Limb (tissue), 2 donors: Measurements from ENCODE around the gene SETMAR.
"Not testable (repeated sequence)": the region's sequence is repeated elsewhere in the genome, so short reads cannot be mapped to it uniquely, and the experiment has no call there.

Source experiments
- DNase-seq, 2 donors: peaks; one replicate each; pipeline ENCODE4 v3.0.0-alpha.2; 2016; ENCODE audit errors: extremely low spot score in 2 of 2

Gene SETMAR

DNA sequence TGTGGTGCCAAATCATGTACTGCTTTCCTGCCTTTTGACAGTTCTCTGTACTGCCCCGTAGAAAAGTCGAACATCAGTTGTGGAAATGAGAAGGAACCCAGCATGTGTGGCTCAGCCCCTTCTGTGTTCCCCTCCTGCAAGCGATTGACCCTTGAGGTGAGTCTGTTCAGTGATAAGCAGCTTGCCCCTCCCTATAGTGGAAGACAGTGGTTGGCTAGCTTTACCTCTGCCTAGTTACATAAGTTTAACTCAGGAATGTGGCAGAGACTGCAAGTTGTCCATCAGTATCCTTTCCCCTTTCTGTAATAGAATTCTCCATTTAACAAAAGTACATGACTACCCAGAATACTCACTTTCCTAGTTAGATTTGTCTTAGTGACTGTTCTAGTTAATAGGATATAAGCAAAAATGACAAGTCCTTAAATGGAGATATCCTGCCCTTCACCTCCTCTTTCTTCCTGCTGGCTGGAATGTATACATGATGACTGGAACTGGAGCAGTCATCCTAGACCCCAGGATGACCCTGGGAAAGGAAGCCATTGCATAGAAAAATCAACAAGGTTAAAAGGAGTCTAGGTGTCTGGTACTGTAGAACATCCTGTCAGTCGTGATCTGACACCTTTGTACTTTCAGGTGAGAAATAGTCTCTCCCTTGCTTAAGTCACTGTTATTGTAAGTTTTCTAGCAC is 10.6 kb downstream of the SETMAR start:
- DNase-seq = no peak

DNA sequence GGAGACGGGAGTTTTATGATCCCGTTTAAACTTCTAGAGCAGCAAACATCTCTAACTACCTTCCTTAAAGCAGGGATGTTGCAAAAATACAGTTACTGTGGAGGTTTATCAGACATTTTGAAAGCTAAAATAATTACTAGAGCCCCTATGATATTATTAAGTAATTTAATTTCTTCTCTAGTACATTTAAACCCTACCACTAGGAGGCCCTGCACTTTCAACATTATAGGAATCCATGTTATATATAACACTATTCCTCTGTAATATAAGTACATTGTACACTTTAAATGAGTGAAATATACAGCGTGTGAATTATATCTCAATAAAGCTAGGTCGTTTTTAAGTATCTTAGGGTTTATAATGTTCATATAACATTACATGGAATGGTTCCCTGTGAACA is 11.5 kb downstream of the SETMAR start:
- no peak for DNase-seq

DNA sequence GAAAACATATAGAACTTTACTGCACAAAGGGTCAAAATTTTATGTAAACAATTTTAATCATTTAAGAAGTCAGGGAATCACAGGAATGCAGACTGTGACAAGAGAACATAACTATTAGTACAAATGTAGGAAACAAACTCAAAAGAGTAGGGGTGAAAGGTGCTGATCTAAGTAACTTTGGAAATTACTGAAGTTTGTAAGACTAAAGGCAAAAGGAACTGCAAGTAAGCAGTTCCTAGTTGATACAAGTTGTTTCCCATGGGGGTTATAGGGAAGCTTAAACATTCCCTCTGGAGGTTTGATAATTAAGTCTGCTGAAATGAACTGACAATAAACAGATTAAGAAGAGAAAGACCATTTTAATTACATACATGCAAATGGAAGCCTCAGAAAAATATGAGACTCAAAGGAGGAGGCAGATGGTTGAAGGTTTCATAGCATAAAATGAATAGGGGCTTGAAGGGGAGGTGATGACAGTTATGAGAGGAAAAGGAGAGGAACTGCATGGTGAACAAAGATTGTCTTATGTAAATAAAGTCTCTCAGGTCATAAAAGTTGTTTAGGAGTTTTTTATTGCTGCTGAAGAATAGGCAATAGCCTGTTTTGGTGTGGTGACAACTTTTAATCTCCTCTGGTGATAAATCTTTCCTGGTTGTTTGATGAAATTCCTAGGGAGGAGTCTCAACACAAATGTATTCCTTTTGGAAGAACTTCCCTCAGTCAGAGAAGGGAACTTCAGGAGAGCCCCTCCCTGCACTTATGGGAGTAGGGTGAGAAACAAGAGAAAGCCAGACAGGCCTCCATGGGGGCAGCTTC is 17.1 kb downstream of the SETMAR start:
- no peak for DNase-seq

DNA sequence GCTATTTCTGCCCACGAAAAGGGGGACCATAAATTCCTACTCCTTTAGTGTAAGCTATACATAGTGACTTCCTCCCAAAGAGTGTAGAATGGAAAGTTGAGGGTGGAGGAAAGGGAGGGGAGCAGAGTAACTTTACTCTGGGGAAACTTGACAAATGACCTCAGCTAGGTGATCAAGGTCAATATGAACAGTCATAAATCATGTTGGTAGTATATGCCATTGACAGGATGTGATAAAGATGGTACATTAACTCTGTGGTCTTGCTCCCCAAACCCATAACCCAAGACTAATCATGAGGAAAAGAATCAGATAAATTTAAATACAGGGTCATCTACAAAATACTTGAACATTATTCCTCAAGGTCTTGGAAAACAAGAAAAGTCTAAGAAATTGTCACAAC is 18.6 kb downstream of the SETMAR start:
- no peak for DNase-seq

DNA sequence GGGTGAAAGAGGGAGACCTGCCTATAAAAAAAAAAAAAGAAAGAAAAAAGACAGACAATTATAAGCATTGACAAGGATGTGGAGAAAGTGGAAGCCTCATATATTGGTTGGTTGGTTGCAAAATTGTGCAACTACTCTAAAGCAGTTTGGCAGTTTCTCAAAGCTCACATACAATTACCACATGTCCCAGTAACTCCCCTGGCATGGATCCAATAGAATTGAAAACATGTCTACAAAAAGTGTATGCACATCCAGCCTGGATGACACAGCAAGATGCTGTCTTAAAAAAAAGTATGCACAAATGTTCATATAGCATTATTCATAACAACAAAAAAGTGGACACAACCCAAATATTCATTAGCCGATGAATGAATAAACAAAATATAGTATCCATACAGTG is 19.5 kb downstream of the SETMAR start:
- DNase-seq = no peak

DNA sequence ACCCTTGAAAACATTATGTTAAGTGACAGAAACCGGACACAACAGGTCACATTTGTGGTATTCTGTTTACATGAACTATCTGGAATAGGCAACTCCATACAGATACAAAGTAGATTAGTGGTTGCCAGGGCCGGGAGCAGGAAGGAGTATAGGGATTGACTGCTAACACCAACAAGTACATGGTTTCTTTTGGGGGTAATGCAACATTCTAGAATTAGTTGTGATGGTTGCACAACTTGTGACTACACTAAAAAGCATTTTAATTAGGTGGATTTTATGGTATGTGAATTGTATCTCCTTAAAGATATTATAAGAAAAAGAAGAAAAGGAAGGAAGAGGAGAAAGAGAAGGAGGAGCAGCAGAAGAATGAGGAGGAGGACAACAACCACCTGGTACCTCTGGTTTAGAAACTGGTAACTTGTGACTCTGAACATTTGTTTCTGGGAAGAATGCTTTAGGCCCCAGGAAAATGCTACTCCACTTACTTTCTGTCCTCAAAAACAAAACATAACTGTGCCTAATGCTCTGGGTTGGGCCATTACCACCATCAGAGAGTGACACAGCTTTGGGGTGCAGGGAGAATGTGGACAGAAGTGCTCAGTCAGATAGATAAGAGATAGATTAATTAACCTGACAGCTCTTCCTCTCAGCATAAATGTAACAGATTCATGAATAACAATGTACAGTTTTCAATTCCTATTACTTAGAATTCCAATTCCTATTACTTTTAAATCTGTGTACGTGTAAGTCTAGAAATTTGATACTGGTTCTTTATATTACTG is 20.3 kb downstream of the SETMAR start:
- DNase-seq = no peak

DNA sequence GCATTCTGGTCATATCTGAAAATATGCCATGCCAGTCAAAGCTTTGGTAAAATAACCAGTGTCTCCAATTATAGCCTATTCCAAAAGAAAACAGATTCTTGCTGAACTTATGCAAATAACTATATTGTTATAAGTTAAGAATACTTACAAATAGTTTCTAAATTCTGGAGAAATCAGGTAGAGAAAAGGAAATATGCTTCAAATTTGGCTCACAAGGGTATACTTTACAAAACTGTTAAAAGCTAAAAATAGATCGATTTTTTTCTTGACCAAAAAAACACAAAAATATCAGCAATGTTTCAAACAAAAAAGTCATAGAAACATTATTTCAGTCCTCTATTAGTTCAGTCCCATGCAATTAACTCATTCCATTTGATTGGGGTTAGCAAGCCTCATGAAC is 23.7 kb downstream of the SETMAR start:
- DNase-seq = no peak

DNA sequence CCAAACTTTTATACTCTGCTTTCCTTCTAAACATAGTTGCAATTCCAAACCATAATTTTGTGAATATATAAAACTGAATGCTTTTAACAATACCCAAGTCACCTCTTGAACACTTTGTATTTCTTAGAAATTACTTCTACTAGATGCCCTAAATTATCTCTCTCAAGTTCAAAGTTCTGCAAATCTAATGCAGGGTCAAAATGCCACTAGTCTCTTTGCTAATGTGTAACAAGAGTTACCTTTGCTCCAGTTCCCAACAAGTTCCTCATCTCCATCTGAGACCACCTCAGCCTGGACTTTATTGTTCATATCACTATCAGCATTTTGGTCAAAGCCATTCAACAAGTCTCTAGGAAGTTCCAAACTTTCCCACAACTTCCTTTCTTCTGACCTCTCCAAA is 26.6 kb downstream of the SETMAR start:
- DNase-seq = not testable (repeated sequence)

DNA sequence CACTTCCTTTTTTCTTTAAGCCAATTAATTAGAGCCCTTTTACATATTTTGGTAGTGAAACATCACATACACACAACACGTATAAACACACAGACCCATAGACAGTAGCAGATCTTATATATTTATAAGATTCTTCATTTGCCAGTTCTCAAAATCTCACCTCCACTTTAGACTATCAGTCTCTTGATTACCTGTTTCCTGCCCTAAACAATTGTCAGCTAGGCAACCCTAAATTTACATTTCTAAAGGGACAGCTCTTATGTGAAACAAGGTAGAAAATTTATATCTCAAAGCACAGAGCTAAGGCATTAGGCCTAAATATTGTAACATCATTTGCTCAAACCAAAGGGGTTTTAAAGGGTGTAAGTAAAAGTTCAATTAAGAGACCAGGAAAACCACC is 28.9 kb downstream of the SETMAR start:
- DNase-seq = no peak

DNA sequence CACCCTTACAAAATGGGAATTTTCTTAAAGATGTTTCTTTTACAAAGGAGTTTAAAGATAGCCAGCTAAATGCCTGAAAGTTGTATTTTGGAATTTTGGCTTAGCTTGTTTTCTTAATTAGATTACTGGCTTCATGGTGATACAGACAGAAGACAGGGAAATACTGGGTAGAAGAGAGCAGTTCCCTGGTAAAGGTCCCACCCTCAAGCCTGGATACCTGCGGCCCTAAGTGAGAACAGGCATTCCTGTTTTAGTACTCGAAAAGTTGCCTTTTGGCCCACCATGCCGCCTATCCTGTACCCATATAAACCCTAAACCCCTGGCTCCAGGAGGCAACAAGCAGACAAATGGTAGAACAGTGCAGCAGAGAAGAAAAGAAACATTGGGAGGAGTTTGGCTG is 29.4 kb downstream of the SETMAR start:
- no peak for DNase-seq

DNA sequence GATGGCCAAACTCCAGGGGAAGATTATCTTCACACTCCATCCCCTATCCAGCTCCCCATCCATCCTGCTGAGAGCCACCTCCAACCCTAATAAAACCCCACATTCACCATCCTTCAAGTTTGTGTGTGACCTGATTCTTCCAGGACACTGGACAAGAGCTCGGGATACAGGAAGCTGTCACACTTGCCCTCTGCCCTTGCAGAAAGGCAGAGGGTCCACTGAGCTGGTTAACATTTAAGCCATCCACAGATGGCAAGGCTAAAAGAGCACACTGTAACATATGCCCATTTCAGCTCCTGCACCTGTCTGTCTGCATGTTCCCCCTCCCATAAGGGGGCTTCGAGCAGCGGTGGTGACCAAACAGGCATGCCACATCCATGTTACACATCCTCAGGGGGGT is 29.8 kb downstream of the SETMAR start:
- no peak for DNase-seq

DNA sequence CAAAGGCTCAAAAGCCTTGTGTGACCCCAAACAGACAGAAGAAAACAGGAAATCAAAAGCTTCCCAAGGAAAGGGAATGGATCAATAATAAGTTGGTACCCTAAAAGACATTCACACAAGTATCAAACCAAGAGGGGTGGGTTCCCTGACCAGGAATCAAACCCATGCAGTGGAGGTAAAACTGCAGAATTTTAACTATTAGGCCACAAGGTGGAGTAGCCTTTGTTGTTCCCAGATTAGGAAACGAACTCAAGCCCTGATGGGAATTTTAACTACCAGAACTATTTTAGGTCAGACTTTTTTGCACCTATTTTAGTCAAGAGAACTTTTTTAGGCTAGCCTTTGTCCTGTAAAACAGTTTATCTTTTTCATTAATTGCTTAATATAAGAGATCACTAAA is 31.4 kb downstream of the SETMAR start:
- DNase-seq = no peak

DNA sequence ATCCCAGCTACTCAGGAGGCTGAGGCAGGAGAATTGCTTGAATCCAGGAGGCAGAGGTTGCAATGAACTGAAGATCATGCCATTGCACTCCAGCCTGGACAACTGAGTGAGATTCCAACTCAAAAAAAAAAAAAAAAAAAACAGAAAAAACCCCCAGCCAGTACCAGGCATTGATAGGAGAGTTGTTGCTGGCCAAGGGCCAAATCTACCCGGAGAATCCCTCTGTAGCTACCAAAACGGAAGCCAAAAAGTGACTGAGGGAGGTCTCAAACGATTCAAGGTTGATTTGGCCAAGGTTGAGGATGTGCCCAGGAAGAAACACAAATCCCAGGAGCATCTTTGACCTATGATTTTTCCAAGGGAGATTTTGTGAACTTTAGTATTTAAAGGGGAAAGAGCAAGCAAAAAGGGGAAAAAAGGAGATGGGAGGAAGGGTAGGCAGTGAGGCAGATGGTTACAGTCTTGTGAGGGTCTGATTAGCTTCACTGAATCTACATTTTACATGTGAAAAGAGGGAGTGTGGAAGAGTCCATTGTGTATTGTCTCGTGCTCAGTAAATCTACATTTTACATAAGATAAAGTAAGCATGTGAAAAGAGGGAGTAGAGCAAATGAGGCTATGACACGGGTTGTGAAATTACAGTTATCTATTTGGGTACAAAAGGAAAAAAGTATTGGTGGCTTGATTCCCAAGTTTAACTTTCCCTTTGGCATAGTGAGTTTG is 32.8 kb downstream of the SETMAR start:
- DNase-seq = no peak

DNA sequence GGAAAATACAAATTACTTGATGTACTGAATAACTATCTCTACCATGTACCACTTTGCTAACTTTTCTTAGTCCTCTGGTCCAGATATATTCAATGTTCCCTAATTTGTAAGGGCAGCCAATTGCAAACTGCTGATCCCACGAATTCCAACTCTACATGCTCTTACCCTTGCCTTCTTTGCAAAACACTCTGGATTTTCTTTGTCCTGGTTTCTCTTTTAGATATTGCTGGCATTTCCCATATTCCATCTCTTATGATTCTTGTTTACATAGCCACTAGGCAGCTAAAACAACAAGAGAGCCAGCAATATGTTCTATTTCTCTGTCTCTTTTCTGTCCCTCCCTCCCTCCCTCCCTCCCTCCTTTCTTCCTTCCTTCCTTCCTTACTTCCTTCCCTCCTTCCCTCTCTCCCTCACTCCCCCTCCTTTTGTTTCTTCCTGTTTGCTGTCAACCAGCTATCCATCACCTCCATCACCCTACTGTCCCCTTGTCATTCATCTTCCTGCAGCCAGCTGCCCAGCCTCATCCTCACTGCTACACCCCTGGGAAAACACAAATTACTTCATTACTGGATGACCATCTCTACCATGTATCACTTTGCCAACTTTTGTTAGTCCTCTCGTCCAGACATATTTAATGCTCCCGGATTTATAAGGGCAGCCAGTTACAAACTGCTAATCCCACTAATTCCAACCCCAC is 33.8 kb downstream of the SETMAR start:
- DNase-seq = no peak

DNA sequence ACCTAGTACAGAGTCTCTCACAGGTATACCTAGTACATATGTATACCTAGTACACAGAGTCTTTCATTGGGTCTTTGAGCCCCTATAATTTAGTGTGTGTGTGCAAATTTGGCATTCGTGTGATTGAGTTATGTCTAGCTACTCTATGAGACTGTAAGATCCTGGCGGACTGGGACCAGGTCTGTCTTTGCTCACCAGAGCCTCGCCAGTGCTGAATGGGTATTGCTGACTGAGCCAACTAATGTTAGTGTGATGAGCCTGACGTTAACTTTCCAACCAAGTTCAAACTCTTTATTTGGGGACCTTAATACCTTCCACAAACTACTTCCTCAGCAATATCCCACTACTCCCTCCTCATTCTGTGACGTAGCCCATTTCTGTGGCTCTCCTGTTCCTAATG is 35.6 kb downstream of the SETMAR start:
- no peak for DNase-seq

DNA sequence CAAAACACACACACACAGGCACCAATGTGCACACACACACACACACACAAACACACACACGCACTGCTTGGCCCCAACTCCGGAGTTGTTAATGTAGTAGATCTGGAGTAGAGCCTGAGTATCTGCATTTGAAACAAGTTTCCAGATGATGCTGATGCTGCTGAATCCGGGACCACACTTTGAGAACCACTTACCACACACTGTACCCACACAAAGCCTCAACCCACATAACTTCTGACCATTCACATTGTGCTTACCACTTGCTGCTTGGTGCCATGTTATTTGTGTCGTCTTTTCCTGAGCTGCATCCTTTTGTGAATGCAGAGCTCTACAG is 36.9 kb downstream of the SETMAR start:
- no peak for DNase-seq

DNA sequence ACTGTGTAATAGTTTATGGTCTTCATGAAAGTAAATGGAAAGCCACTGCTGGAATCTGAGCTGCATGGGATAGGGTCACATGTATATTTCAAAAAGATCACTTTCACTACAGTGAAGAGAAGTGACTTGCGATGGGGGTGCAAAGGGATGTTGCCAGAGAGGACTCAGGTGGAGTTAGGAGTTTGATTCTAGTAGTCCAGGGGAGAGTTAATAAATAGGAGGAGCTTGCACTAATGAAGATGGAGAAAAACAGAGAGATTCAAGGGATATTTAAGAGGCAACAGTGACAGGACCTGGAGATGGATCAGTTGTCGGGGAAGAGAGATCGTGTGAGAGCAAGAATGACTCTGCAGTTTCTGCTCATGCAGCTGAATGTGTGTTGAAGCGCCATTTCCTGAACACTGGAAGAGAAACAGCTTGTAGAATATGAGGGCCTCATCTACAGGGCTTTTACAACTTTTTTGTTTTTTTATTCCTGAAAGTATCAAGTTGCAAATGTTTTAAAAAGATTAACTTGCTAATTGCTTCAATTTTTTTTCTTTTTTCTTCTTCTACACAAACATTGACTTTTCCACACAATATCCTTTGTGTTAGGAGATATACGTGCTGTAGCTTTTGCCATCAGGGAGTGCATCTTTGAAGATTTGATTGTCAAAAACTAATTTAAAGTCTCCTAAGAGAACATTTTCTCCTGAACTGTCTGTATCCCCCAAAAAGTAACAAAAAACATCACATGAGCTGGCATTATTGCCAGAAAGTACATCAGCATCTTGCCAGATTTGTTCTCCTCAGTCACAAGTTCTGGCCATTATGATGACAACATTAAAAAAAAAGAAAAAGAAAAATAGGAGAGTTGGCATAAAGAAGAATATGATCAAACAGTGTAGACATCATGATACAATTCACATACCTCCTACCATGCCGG is 37.5 kb downstream of the SETMAR start:
- no peak for DNase-seq

DNA sequence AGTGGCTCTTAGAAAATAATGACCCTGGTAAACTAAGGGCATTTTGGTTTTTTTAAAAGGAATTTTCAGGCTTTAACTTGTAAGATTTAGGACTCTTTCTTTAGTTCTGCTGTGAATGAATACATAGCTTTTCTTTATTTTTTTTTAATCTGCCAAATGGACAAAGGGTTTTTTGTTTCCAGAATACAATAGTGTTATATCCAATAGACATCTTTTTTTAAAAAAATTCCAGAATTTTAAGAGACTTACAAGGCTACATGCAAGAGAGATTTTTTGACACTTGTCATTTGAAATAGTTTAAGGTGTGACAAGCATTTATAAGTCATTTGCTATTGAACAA is 38.1 kb downstream of the SETMAR start:
- no peak for DNase-seq

DNA sequence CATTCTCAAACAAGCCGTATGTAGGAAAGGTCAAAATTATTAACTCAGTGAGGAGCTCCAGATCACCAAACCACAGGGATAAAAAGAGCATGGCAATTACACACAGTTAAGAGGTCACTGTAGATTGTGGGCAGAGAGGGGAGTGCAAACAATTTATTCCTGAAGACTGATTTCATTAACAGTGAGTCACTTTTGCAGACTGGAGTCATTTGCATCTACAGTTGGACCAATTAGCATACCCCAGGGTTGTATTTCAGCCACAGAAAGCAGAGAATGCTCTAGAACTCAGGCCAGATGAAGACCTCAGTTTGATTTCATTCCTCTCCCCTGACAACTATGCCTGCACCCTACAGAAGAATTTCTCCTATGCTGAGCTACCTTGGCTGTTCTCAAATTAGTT is 40.1 kb downstream of the SETMAR start:
- no peak for DNase-seq

DNA sequence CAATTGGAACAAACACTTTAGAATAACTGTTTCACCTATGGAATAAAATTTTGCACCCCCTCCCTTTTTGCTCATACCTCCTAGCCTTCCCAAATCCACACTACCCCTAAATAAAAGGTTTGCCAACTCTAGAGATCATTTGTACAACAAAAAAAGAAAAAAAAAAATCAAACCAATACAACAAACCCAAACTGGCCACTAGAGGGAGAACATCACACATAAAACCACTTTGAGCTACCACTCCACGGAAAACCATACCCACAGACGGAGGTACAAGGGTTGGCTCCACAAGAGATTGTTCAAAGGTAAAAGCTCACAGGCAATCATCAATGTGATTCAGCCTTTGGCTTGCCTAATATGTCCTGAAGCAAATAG is 47.6 kb downstream of the SETMAR start:
- DNase-seq = peak; percentile 42 to 73
